GM21825 (cell line): ENCODE results near the gene ZBTB38.

Experiments
- ATAC-seq: cut with Tn5 transposase; IDR thresholded peaks from one replicate; pipeline ENCODE4 v1.9.1; 2021; ENCODE audit warnings: mild to moderate bottlenecking, moderate library complexity; ENCODE audit not compliant: unreplicated experiment

Gene ZBTB38

DNA sequence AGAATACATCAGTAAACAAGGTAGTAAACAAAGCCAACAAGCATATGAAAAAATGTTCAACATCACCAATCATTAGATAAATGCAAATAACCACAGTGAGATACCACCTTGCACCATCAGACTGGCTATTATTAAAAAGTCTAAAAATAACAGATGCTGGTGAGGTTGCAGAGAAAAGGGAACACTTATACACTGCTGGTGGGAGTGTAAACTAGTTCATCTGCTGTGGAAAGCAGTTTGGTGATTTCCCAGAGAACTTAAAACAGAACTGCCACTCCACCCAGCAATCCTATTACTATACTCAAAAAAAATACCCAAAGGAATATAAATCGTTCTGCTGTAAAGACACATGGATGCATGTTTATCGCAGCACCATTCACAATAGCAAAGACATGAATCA, 30.3 kb upstream of the ZBTB38 start:
- no peak for ATAC-seq

- no peak for ATAC-seq
Observed at GRCh38 chr3:141338881-141339280, 29.4 kb upstream of the ZBTB38 start.

- ATAC-seq = no peak
Observed at GRCh38 chr3:141341536-141341935, 26.8 kb upstream of the ZBTB38 start.

- no peak for ATAC-seq
Observed at GRCh38 chr3:141342386-141342785, 25.9 kb upstream of the ZBTB38 start.

- no peak for ATAC-seq
Observed at GRCh38 chr3:141343077-141343476, 25.2 kb upstream of the ZBTB38 start.

GRCh38 chr3:141343865-141344271, 24.4 kb upstream of the ZBTB38 start:
- no peak for ATAC-seq

- ATAC-seq = no peak
Observed at GRCh38 chr3:141345528-141345927, 22.8 kb upstream of the ZBTB38 start.

GRCh38 chr3:141346007-141346406, 22.3 kb upstream of the ZBTB38 start:
- no peak for ATAC-seq

GRCh38 chr3:141346418-141346817, 21.9 kb upstream of the ZBTB38 start:
- no peak for ATAC-seq

DNA sequence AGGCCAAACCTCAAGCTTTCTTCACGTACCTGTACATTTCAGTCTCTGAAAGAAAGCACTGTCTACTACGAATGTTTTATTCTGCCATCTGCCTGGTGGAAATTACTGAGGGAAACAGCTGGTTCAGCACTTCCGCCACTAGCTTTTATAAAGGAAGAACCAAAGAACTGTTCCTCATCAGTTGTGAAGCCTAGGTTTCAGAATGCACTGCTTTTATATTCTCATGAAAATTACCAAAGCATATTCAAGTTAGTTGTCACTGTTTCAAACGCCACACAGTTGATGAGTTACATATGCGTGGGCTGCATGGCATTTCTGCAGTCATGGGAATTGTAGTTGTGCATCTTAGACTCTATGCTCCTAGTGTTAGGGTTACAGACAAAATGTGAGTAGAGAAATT, 21.5 kb upstream of the ZBTB38 start:
- ATAC-seq = no peak

DNA sequence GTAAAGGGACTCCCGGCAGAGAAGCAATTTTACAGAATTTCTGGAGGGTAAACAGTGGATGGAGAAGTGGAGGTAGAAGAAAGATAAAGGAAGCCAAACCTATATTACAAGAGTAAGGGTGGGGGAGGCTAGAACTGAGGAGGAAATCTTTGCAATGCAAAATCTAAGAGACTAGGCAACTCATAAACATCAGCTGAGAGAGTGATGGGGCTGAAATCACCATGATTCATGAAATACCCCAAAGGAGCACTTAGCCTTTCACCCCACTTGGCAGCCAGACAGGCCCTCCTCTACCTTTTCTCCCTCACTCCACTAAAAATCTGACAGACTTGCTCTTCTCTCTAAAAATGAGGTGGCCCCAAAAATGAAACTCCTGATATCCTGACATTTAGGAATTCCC, 19.5 kb upstream of the ZBTB38 start:
- no peak for ATAC-seq

DNA sequence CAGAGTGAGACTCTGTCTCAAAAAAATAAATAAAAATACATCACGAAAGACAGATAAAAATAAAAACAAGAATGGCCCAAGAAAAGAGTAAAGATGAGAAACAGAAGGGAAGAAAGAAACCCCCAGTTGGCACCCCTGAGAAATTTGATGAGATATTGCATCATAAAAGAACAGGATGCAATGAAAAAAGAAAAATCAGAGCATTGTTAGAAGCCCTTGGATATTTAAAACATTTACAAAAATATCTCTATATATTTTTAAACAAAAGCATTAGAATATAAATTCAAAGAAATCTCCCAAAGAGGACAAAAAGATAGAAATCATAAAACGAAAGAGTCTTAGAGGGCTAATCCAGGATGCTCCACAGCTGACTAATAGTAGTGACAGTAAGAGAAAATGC, 18.6 kb upstream of the ZBTB38 start:
- ATAC-seq = no peak

DNA sequence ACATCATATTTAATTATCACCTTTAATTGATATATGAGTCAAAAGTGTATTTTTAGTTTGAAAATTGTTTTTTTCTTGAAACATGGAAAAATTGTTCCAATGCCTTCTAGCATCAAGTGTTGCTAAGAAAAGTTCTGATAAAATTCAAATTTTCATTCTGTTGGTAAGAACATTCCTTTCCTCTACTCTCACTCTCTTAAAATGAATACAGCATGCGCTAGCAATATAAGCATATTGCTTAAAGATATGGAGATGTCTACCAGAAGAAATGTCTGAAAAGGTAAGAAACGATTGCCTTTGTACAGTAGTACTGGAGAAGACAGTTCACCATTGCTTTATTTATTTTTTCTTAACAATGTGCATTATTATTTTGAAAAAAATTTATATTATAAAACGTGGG, 17.6 kb upstream of the ZBTB38 start:
- no peak for ATAC-seq

DNA sequence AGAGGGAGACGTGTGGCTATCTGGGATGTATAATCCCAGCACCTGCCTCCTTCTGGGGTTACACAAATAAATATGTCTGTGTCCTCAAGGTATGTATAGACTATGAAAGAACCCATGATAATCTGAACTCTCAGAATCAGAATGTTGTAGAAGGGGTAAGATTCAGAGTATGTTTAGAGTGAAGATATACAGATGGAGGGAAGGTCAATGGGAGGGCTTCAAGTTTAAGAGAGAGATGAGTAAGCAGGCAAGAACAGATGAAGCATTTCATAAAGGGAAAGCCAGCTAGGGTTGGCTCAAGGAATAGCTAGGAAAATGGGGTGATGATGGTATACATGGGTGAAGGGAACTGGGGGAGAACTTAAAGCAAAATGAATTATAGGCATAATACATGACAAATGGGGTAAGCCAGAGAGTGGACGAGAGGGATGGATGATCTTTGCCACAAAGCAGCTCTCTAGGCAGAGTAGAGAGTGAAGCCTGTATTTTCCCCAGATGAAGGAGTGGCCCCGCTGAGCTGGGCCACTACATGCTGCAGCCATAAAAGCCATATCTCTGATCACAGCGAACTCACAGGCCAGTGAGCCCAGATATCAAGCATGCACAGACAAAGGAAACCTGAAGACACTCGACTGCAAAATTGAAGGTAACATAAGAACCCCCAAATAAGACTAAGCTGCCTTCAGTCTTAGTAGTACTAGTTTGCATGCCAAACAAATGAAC, 15.9 kb upstream of the ZBTB38 start:
- ATAC-seq = no peak

DNA sequence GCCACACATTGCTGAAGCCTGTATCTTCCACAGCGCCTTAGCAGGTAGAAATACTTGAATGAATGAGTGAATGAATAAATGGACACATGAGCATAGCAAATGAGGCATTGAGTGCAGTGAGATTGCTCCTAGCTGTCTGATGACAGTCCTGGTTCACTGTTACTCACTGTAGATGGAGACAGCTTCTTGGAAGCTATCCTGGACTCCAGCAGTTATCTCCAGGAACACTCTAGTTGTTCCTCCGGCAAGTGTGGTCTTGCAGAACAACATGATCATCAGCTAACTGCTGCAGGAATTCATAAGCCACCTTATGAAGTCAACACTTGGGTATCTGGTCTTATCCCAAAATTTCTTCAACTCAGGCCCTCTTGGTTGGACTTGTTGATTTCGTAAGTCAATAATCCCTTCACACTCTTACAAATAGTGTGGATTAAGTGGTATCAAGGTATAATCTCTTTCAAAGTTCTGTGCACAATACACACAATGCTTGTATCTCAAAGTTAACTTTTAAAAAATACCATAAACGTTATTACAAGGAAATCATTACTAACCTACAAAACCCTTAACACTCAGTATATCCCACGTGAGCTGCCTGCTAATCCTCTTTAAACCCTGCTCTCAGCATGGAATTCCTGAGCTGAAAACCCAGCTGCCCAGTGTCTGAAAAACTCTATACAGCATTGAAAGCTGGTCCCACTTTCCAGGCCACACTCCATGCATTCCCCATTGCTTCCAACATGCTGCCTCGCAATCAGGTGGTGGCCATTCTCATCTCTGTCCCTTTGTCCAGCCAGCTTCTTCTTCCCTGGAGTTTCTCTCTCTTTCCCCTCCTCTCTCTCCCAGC, 14.4 kb upstream of the ZBTB38 start:
- no peak for ATAC-seq

GRCh38 chr3:141354517-141354916, 13.8 kb upstream of the ZBTB38 start:
- no peak for ATAC-seq

DNA sequence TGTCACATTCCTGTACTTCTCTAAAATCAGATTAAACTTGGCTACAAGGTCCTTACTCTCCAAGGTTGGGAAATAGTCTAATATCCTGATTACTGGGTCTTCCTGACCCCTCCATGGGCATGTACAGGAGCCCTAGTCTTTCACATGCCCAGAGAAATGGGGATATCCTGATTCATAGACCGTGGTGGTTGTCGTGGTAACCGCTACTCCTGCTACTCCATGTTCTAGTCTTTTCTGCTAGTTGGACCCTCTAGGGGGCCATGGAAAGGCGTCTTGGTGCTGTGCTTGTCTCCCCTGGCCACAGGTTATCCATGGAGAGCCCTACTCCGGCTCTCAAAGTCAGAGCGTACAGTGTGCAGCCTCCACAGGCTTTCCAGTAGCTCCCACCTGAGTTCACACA, 13.1 kb upstream of the ZBTB38 start:
- no peak for ATAC-seq

GRCh38 chr3:141356046-141356445, 12.3 kb upstream of the ZBTB38 start:
- no peak for ATAC-seq

DNA sequence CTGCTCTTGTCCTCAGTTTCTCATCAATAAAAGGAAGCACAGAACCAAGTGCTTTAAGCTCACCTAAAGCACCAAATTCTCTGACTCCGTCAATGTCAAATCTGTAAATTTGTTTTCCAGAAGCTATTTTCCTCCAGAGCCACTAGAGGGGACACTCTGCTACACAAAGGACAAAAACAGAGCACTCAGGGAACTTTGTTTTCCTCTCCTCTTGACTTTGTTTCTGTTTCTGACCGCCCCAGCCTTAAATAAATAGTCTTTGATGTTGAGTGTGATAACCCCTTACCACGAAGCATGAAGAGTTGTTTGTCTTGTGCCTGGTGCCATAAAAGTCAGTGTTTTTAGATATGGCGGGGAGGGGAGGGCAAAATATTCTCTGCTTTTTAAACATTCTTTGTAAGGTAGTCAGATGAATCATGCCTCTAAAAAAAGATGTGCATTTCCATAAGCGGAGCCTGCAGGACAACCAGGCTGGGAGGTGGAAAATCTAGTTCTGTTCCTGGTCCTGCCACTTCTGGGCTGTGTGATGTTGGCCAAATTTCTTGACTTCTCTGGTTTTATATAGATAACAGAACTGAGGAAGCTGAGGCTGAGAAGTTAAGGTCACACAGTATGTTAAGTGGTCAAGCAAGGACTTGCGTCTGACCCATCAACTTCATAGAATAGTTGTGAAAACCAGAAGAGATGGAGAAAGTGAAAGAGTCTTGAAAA, 7.3 kb upstream of the ZBTB38 start:
- no peak for ATAC-seq

DNA sequence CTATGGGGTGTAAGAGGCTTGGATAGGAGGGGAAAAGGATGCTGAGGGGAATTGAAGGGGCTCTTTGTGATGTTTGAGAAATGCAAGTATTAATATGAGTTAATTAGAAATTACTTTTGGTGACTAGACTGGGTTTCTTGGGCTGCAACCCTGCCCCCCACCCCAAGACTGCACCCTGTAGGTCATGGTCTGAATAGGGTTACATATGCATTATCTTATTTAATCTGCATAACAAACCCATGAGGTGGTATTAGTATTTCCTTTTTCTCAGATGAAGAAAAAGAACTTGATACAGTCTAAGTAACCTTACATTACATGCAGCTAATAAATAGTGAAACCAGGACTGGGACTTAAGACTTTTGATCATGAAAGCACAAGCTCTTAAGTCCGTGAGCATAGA, 5.6 kb upstream of the ZBTB38 start:
- no peak for ATAC-seq

DNA sequence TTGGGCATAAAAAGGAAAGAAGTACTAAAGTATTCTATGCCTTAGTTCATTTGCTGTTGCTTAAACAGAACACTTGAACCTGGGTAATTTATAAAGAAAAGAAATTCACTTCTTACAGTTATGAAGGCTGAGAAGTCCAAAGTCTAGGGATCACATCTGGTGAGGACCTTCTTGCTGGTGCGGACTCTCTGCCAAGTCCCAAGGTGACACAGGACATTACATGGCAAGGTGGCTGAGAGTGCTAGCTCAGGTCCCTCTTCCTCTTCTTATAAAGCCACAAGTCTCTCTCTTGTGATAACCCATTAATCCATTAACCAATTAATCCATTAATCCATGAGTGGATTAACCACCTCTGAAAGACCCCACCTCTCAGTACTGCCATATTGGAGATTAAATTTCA, 3.1 kb upstream of the ZBTB38 start:
- ATAC-seq = no peak
